Measurements from ENCODE around the gene RSBN1L. TPM values are rescaled to one million over a fixed set of nuclear protein-coding genes. Genes with fewer than 3 reads are reported as not detected.
"Not testable (repeated sequence)": the region's sequence is repeated elsewhere in the genome, so short reads cannot be mapped to it uniquely, and the experiment has no call there.

The RSBN1L gene
- total RNA-seq, 1 experiment from 2014 or later: 16.7 TPM

- Mint-ChIP-seq H3K4me1 (ENCODE audit: low read depth, unreplicated experiment) (peaks cover 13% of the 10 kb centered on the region), H3K4me3 (ENCODE audit: low read depth, unreplicated experiment) (no peak overlapping the region), H3K36me3 (ENCODE audit: insufficient read depth, unreplicated experiment) (peaks cover 21% of the 10 kb centered on the region), H3K27me3 (ENCODE audit: unreplicated experiment) (no peaks in the 10 kb centered on the region), H3K27ac (ENCODE audit: unreplicated experiment) (no peak overlapping the region), H3K9me3 (ENCODE audit: low read depth, unreplicated experiment) (no peaks in the 10 kb centered on the region)
- no TSS peak for BruUV-seq (replicated peaks)
- intact Hi-C loops (cut with micrococcal nuclease; ENCODE audit: unreplicated experiment): no loop called here
- TF ChIP-seq CTCF (IDR thresholded peaks at IDR 0.05; ENCODE audit: unreplicated experiment): no peak
- DNase-seq: no peak
- CTCF ChIA-PET: interaction anchor here (0.7 to 1.2 kb wide), 3 partner anchors 28 to 360 kb away, joined by 3 read pairs; no protein-coding TSS in a partner anchor
Measured at GRCh38 chr7:77702513-77702912, 6.3 kb downstream of the RSBN1L start.

DNA sequence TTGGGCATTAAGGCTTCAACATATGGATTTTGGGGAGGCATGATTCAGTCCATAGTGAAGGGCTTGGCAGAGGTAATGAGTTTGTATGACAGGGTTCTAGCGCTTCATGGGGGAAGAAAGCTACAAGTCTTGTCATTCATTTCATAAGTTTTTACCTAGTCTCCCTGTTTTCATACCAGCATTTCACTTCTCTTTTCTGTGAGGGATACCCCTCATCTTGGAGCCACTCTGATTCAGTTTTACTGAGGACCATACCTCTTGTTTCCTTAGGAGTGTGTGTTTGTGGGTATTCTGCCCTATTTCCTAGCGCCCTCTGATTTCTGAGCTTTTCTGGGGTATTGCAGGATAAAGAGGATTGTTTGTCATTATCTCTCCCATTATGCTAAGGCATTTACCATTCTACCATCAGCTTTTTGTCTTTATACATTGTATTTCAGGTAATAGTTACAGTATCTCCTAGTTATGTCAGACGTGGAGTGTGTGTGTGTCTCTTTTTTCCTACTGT lies 6.8 kb downstream of the RSBN1L start:
- CTCF ChIA-PET: interaction anchor here (0.7 to 1.2 kb wide), 3 partner anchors 28 to 360 kb away, joined by 3 read pairs; no protein-coding TSS in a partner anchor
- intact Hi-C loops (cut with micrococcal nuclease; ENCODE audit: unreplicated experiment): no loop called here

GRCh38 chr7:77703669-77704068 lies 7.4 kb downstream of the RSBN1L start:
- Mint-ChIP-seq H3K4me1 (ENCODE audit: low read depth, unreplicated experiment) (peaks cover 13% of the 10 kb centered on the region), H3K36me3 (ENCODE audit: insufficient read depth, unreplicated experiment) (peaks cover 17% of the 10 kb centered on the region)
- DNase-seq; H3K9me3 Mint-ChIP-seq (ENCODE audit: low read depth, unreplicated experiment); BruUV-seq (replicated peaks); H3K27me3 Mint-ChIP-seq (ENCODE audit: unreplicated experiment); H3K27ac Mint-ChIP-seq (ENCODE audit: unreplicated experiment); intact Hi-C loops (cut with micrococcal nuclease; ENCODE audit: unreplicated experiment); H3K4me3 Mint-ChIP-seq (ENCODE audit: low read depth, unreplicated experiment): not testable (repeated sequence)
- CTCF ChIA-PET: interaction anchor here (1.2 kb wide), 1 partner anchor 63 kb away, joined by 3 read pairs; no protein-coding TSS in a partner anchor

More for the DNA sequence above, 6.8 kb downstream of the RSBN1L start:
- no peak for TF ChIP-seq CTCF (IDR thresholded peaks at IDR 0.05; ENCODE audit: unreplicated experiment)
- H3K36me3 Mint-ChIP-seq (ENCODE audit: insufficient read depth, unreplicated experiment): peaks cover 17% of the 10 kb centered on the region
- no peak overlapping the region for H3K4me3 Mint-ChIP-seq (ENCODE audit: low read depth, unreplicated experiment)
- no peaks in the 10 kb centered on the region for H3K9me3 Mint-ChIP-seq (ENCODE audit: low read depth, unreplicated experiment)
- H3K27ac Mint-ChIP-seq (ENCODE audit: unreplicated experiment): no peak overlapping the region
- H3K27me3 Mint-ChIP-seq (ENCODE audit: unreplicated experiment): no peaks in the 10 kb centered on the region
- no TSS peak for BruUV-seq (replicated peaks)
- DNase-seq: no peak
- H3K4me1 Mint-ChIP-seq (ENCODE audit: low read depth, unreplicated experiment): peaks cover 13% of the 10 kb centered on the region

DNA sequence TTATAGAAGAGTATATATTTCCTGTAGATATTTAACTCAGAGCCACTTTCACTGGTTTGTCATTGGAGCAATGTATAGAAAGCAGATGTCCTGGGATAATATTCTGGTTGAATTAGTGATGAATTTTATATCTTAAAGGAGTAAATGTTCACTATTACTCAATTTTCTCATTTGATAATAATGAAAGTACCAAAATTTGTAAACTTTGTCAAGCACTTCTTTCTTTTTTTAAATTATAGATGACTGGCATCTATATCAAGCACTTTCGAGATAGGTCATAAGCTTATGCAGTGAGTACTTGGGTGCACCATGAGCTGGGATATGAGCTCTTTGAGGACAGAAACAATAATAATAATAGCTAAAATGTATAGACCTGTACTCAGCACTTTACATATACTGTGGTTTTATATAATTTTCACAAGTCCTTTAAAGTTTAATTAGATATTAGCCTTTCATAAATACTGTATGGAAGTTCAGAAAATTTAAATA lies 11.3 kb downstream of the RSBN1L start:
- H3K27me3 Mint-ChIP-seq (ENCODE audit: unreplicated experiment): no peaks in the 10 kb centered on the region
- DNase-seq: no peak
- no peak overlapping the region for H3K27ac Mint-ChIP-seq (ENCODE audit: unreplicated experiment)
- intact Hi-C loops (cut with micrococcal nuclease; ENCODE audit: unreplicated experiment): no loop called here
- no peaks in the 10 kb centered on the region for H3K9me3 Mint-ChIP-seq (ENCODE audit: low read depth, unreplicated experiment)
- peaks cover 5% of the 10 kb centered on the region for H3K36me3 Mint-ChIP-seq (ENCODE audit: insufficient read depth, unreplicated experiment)
- CTCF ChIA-PET: interaction anchor here (1.0 kb wide), 1 partner anchor 12 kb away, joined by 3 read pairs; the partner anchor contains the start of gene RSBN1L
- TF ChIP-seq CTCF (IDR thresholded peaks at IDR 0.05; ENCODE audit: unreplicated experiment): no peak
- no peak overlapping the region for H3K4me3 Mint-ChIP-seq (ENCODE audit: low read depth, unreplicated experiment)
- BruUV-seq (replicated peaks): no TSS peak
- peaks cover 20% of the 10 kb centered on the region for H3K4me1 Mint-ChIP-seq (ENCODE audit: low read depth, unreplicated experiment)

GRCh38 chr7:77710067-77710466 lies 13.8 kb downstream of the RSBN1L start:
- Mint-ChIP-seq H3K4me3 (ENCODE audit: low read depth, unreplicated experiment) (no peak overlapping the region), H3K27ac (ENCODE audit: unreplicated experiment) (no peak overlapping the region), H3K36me3 (ENCODE audit: insufficient read depth, unreplicated experiment) (peaks cover 5% of the 10 kb centered on the region), H3K9me3 (ENCODE audit: low read depth, unreplicated experiment) (no peaks in the 10 kb centered on the region), H3K27me3 (ENCODE audit: unreplicated experiment) (no peaks in the 10 kb centered on the region), H3K4me1 (ENCODE audit: low read depth, unreplicated experiment) (peaks cover 13% of the 10 kb centered on the region)
- intact Hi-C loops (cut with micrococcal nuclease; ENCODE audit: unreplicated experiment): no loop called here
- TF ChIP-seq CTCF (IDR thresholded peaks at IDR 0.05; ENCODE audit: unreplicated experiment): no peak
- DNase-seq: no peak
- CTCF ChIA-PET: no interaction called here
- BruUV-seq (replicated peaks): no TSS peak

Measured in Calu3 (cell line).